Ascending aorta (tissue), 2 donors: ENCODE measurements around the gene TTC9. TPM values are rescaled to one million over a fixed set of nuclear protein-coding genes. Genes with fewer than 3 reads are reported as not detected.

Experiments
- DNase-seq, 2 donors: peaks; one replicate each; pipeline ENCODE4 v3.0.0-alpha.2; 2019; ENCODE audit warnings: low spot score in 2 of 2
- H3K27ac ChIP-seq, 2 donors: fragments of 200-600 bp; sonication (generic); one replicate each; pipeline ENCODE4 v1.5.1; 2016 to 2017; ENCODE audit warnings: mild to moderate bottlenecking in 1 of 2
- H3K27me3 ChIP-seq: fragments of 200-600 bp; sonication (generic); one replicate; pipeline ENCODE4 v1.5.1; 2017
- H3K36me3 ChIP-seq, 2 donors: fragments of 200-600 bp; sonication (generic); one replicate each; pipeline ENCODE4 v1.5.1; 2016
- H3K4me1 ChIP-seq, 2 donors: fragments of 200-600 bp; sonication (generic); one replicate each; pipeline ENCODE4 v1.5.1; 2016 to 2017; ENCODE audit warnings: mild to moderate bottlenecking in 1 of 2
- H3K4me3 ChIP-seq, 2 donors: fragments of 200-600 bp; sonication (generic); one replicate each; pipeline ENCODE4 v1.5.1; 2016 to 2017; ENCODE audit warnings: mild to moderate bottlenecking in 1 of 2
- H3K9me3 ChIP-seq, 2 donors: fragments of 200-600 bp; sonication (generic); one replicate each; pipeline ENCODE4 v1.5.1; 2016
- intact Hi-C: fragments of 100-400 bp; cut with DNase I; formaldehyde crosslinking; loops from one replicate; pipeline ENCODE4 v1.15.1; 2023
- total RNA-seq: library from RNA; depleted of rRNA; stranded (reverse); fragments of >200 nt; gene quantifications from one replicate; pipeline ENCODE4 v1.1.0, GENCODE V29; 2016
- TF ChIP-seq, protein P1 (sequence below), 3 experiments: fragments of 200-600 bp in 2 of 3; fragments of 450-650 bp in 1 of 3; sonication (generic) in 2 of 3; IDR thresholded peaks; one replicate each; pipeline ENCODE4 v1.5.1; 2016 to 2019; ENCODE audit warnings: antibody characterized with exemption in 3 of 3, mild to moderate bottlenecking in 1 of 3, moderate library complexity in 1 of 3

Gene TTC9
- total RNA-seq, 1 donor from 2014 or later = not detected

DNA sequence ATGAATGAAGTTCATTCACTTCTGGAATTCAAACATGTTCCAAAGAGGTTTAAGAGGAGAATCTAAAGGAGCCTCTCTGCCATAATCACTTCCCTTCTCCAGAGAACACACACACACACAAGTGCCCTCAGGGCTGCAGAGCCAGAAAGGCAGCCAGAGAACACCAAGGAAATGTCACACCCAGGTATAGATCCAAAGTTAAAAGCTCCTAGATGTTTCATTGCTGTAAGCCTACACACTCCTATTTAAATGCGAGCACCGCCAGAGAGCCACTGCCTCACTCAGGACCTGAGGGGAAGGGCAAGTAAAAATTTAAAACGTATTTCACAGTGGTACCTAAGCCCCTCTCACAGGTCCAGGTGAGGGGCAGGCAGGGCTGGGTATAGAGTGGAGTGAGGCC, 82.4 kb downstream of the TTC9 start:
- DNase-seq = no peak
- Histone ChIP-seq H3K4me1 (no peaks in the 10 kb centered on the region), H3K36me3 (no peaks in the 10 kb centered on the region), H3K27ac (no peak overlapping the region), H3K4me3 (no peak overlapping the region), H3K9me3 (no peaks in the 10 kb centered on the region), H3K27me3 (no peaks in the 10 kb centered on the region)
- TF ChIP-seq, protein P1, sequence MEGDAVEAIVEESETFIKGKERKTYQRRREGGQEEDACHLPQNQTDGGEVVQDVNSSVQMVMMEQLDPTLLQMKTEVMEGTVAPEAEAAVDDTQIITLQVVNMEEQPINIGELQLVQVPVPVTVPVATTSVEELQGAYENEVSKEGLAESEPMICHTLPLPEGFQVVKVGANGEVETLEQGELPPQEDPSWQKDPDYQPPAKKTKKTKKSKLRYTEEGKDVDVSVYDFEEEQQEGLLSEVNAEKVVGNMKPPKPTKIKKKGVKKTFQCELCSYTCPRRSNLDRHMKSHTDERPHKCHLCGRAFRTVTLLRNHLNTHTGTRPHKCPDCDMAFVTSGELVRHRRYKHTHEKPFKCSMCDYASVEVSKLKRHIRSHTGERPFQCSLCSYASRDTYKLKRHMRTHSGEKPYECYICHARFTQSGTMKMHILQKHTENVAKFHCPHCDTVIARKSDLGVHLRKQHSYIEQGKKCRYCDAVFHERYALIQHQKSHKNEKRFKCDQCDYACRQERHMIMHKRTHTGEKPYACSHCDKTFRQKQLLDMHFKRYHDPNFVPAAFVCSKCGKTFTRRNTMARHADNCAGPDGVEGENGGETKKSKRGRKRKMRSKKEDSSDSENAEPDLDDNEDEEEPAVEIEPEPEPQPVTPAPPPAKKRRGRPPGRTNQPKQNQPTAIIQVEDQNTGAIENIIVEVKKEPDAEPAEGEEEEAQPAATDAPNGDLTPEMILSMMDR (IDR thresholded peaks at IDR 0.05) = no peak
- intact Hi-C loops = no loop called here

DNA sequence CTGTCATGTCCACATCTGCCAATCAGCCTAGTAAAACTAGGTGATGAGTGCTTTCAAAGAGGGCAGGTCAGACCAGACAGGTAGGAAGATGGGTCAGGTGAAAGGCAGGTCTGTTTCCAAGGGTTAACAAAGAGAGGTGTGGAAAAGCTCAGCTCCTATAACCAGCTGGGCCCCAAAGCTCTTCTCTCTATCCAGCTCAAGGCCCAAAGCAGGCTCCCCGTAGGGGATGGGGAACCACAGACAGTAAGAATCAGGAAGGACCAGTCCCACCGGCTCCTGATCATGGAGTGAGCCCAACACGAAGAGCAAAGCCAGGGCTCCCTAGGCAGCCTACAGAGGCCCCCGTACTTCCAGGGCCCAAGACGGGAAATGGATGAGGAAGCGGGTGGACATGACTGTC, 83.2 kb downstream of the TTC9 start:
- intact Hi-C loops = no loop called here
- no peaks in the 10 kb centered on the region for H3K27me3 ChIP-seq
- H3K9me3 ChIP-seq = no peaks in the 10 kb centered on the region
- no peaks in the 10 kb centered on the region for H3K4me1 ChIP-seq
- no peaks in the 10 kb centered on the region for H3K36me3 ChIP-seq
- no peak overlapping the region for H3K4me3 ChIP-seq
- TF ChIP-seq, protein P1 (IDR thresholded peaks at IDR 0.05) = no peak
- no peak for DNase-seq
- H3K27ac ChIP-seq = no peak overlapping the region

Other genes starting within 250 kb of the TTC9 start
- gene SYNJ2BP, start 224.8 kb upstream of the TTC9 start, total RNA-seq = 8.8 TPM
- gene ADAM21, start 189.7 kb upstream of the TTC9 start, total RNA-seq = 0.11 TPM
- 4.6 TPM for gene ADAM20, start 106.9 kb upstream of the TTC9 start, total RNA-seq
- 38.0 TPM for gene MED6, start 41.3 kb upstream of the TTC9 start, total RNA-seq
- 0.96 TPM for gene MAP3K9, start 167.6 kb downstream of the TTC9 start, total RNA-seq